Measurements from ENCODE around the gene GIGYF2.

DNA sequence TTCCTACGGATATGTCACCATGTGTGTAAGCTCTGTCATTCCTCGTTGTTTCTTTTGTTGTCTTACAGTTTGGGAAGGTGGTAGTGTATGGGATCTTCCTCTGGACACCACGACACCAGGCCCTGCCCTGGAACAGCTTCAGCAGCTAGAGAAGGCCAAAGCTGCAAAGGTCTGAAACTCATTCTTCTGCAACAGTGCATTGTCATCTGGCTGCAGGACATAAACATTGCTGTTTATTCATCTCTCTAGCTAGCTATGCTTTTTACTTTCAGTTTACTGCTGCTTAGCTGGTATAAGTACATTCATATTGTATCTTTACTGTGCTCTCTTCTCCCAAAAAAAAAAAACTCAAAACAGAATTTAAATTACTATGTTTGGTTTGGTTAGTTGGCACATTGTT lies 118.4 kb downstream of the GIGYF2 start:
- TF ChIP-seq CTCF (IDR thresholded peaks at IDR 0.05) (no peak), POLR2AphosphoS5 (IDR thresholded peaks at IDR 0.05) (no peak), POLR2A (IDR thresholded peaks at IDR 0.05; ENCODE audit: low read depth) (no peak)

Data from esophagus muscularis mucosa (tissue), 3 donors.